Measurements from ENCODE around the gene MOB1B.

Gene MOB1B

DNA sequence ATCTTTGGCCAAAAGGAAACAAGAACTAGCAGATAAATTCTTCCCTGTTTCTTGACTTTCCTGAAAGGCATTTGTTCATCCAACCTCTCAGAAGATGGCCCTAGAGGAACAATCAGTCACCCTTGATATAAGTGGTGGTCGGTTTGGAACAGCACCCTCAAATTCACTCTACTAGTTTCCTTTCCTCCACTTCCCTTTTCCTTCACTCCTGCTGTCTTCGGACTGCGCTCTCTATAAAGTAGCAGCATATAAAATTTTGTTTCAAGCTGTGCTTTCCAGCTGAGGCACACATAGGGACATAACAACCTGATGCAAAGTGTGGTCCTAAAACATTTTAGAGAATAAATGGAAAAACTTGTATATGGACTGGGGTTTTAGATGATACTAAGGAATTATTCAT is 29.0 kb upstream of the MOB1B start:
- no peak for DNase-seq (ENCODE audit: low read depth in 2 of 2)
- H3K4me3 ChIP-seq (replicated peaks in 1 of 2; ENCODE audit: low read depth in 2 of 2, low read length in 2 of 2): no peak overlapping the region
- TF ChIP-seq, protein P1, sequence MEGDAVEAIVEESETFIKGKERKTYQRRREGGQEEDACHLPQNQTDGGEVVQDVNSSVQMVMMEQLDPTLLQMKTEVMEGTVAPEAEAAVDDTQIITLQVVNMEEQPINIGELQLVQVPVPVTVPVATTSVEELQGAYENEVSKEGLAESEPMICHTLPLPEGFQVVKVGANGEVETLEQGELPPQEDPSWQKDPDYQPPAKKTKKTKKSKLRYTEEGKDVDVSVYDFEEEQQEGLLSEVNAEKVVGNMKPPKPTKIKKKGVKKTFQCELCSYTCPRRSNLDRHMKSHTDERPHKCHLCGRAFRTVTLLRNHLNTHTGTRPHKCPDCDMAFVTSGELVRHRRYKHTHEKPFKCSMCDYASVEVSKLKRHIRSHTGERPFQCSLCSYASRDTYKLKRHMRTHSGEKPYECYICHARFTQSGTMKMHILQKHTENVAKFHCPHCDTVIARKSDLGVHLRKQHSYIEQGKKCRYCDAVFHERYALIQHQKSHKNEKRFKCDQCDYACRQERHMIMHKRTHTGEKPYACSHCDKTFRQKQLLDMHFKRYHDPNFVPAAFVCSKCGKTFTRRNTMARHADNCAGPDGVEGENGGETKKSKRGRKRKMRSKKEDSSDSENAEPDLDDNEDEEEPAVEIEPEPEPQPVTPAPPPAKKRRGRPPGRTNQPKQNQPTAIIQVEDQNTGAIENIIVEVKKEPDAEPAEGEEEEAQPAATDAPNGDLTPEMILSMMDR (IDR thresholded peaks at IDR 0.05; ENCODE audit: low read depth, low read length): no peak

DNA sequence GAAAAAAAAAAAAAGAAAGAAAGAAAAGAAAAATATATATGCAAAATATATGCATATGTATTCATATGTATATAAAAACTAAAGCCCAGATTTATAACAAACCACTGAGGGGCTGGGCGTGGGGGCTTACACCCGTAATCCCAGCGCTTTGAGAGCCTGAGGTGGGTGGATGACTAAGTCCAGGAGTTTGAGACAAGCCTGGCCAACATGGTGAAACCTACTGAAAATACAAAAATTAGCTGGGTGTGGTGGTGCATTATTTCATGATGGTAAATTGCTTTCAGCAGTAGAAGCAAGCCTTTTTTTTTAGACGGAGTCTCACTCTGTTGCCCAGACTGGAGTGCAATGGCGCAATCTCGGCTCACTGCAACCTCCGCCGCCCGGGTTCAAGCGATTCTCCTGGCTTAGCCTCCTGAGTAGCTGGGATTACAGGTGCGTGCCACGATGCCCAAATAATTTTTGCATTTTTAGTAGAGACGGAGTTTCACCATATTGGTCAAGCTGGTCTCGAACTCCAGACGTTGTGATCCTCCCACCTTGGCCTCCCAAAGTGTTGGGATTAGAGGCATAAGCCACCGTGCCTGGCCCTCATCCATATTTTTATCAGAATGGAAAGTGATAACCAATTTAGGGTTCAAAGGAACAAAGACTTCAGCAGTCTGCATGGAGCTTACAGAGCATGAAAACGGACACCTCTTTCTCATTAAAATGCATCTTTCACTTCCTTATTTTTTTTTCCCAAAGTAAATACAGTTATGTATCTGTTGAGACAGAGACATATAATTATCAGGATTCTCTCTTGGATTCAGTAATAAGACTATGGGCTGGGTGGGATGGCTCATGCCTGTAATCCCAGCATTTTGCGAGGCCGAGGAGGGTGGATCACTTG is 27.7 kb upstream of the MOB1B start:
- H3K4me3 ChIP-seq (replicated peaks in 1 of 2; ENCODE audit: low read depth in 2 of 2, low read length in 2 of 2): no peak overlapping the region
- DNase-seq (ENCODE audit: low read depth in 2 of 2): no peak
- TF ChIP-seq, protein P1 (IDR thresholded peaks at IDR 0.05; ENCODE audit: low read depth, low read length): no peak

DNA sequence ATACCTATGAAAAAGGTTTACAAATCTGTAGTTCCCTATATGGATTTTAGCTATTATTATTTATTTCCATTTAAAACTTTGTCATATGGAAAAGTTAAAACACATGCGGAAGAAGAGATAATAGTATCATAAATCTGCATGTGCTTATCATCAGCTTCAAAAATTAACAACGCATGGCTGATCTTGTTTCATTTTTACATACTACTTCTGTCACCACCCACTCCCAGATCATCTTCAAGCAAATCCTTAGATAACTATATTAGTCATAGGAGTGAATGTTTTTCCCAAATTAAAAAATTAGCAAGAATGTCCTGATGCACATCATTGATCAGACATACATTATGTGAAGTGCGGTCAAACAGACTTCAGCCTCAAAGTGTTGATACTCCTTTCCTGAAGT is 24.6 kb upstream of the MOB1B start:
- DNase-seq (ENCODE audit: low read depth in 2 of 2): no peak
- TF ChIP-seq, protein P1 (IDR thresholded peaks at IDR 0.05; ENCODE audit: low read depth, low read length): no peak
- H3K4me3 ChIP-seq (replicated peaks in 1 of 2; ENCODE audit: low read depth in 2 of 2, low read length in 2 of 2): no peak overlapping the region

DNA sequence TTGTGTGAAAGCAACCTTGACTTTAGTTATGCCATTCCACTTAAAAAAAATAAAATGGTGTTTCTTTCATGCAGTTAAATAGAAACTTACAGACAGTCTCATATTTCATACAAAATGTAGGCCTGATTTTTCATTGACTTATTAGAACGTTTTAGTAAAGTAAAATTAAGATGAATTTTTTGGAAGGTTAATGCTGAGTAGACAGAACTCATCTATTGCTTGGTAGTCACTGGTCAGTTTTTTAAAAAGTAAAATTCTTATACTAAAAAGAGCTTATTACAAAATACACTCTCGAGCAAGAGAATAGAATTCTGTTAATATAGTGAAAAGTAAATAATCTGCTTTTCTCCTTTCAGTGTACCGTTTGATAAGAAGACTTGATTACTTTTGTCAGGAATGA is 21.4 kb upstream of the MOB1B start:
- TF ChIP-seq, protein P1 (IDR thresholded peaks at IDR 0.05; ENCODE audit: low read depth, low read length): no peak
- DNase-seq (ENCODE audit: low read depth in 2 of 2): no peak

DNA sequence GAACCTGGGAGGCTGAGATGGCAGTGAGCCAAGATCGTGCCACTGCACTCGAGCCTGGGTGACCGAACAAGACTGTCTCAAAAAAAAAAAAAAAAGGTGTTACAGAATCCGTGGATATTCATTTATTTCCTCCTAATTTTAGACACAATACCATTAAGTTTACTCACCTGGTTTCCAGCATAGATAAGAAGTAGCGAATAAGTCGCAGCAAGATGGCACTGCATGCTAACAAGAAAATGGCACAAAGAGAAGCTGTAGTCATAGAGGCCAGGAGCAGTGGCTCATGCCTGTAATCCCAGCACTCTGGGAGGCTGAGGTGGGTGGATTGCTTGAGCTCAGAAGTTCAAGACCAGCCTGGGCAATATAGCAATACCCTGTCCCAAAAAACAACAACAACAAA is 17.0 kb upstream of the MOB1B start:
- no peak for DNase-seq (ENCODE audit: low read depth in 2 of 2)
- H3K4me3 ChIP-seq (replicated peaks in 1 of 2; ENCODE audit: low read depth in 2 of 2, low read length in 2 of 2): no peak overlapping the region
- TF ChIP-seq, protein P1 (IDR thresholded peaks at IDR 0.05; ENCODE audit: low read depth, low read length): no peak

More for the DNA sequence above, 21.4 kb upstream of the MOB1B start:
- no peak overlapping the region for H3K4me3 ChIP-seq (replicated peaks in 1 of 2; ENCODE audit: low read depth in 2 of 2, low read length in 2 of 2)

DNA sequence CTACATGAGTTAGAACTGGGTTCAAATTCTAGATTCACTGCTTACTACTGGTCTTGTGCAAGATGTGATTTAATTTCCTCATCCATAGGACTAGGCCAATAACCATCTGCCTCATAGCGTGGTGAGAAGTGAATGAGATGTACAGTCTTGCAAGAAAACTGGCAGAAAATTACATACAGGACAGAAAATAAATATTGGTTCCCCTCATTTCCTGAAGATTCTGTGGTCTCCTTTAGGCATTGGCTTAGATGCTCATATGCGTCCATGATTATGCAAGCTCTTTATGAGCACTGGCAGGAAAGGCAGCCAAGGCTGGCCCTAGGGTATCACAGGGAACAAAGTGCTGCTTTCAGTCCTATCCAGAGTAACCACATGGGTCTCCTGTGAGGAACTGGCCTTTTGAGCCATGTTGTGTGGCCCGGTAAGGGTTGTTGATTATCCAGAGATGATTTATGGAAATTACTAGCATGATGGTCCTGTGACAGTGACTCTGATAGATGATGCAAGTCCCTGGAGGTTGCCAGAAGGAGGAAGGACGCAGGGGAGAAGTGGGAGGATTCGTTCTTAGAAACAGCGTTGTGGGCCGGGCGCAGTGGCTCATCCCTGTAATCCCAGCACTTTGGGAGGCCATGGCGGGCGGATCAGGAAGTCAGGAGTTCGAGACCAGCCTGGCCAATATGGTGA is 9.9 kb upstream of the MOB1B start:
- DNase-seq (ENCODE audit: low read depth in 2 of 2): peak in 1 of 2 donors; percentile 24
- TF ChIP-seq, protein P1 (IDR thresholded peaks at IDR 0.05; ENCODE audit: low read depth, low read length): no peak

More for the DNA sequence above, 9.9 kb upstream of the MOB1B start:
- H3K4me3 ChIP-seq (replicated peaks in 1 of 2; ENCODE audit: low read depth in 2 of 2, low read length in 2 of 2): no peak overlapping the region

Data from cardiac fibroblast (primary cell).